H9 (cell line): ENCODE data around the gene TMEM185B. TPM values are rescaled to one million over a fixed set of nuclear protein-coding genes. Genes with fewer than 3 reads are reported as not detected.

Experiments used
- DNase-seq: peaks from one replicate; pipeline ENCODE4 v3.0.0-alpha.2; 2017
- H2AFZ ChIP-seq: one replicate; pipeline ENCODE4 v1.6.1; 2013; ENCODE audit warnings: mild to moderate bottlenecking, low read length, control low read depth, moderate library complexity
- H2AK5ac ChIP-seq: 2 replicates; pipeline ENCODE4 v1.6.1; 2013; ENCODE audit warnings: low read length, control low read depth, mixed read lengths; ENCODE audit not compliant: insufficient read length
- H2BK120ac ChIP-seq: one replicate; pipeline ENCODE4 v1.6.1; 2013; ENCODE audit warnings: low read depth, mild to moderate bottlenecking, low read length, control low read depth, inconsistent platforms; ENCODE audit not compliant: poor library complexity, severe bottlenecking
- H2BK12ac ChIP-seq: 2 replicates; pipeline ENCODE4 v1.6.1; 2013; ENCODE audit warnings: low read length, control low read depth, mixed read lengths, low read depth; ENCODE audit not compliant: insufficient read length
- H2BK15ac ChIP-seq: 2 replicates; pipeline ENCODE4 v1.6.1; 2013; ENCODE audit warnings: low read depth, low read length, control low read depth
- H2BK20ac ChIP-seq: one replicate; pipeline ENCODE4 v1.6.1; 2013; ENCODE audit warnings: low read depth, mild to moderate bottlenecking, low read length, control low read depth, inconsistent platforms; ENCODE audit not compliant: poor library complexity, severe bottlenecking
- H2BK5ac ChIP-seq: 2 replicates; pipeline ENCODE4 v1.6.1; 2013; ENCODE audit warnings: low read length, control low read depth, mixed read lengths; ENCODE audit not compliant: insufficient read length
- H3K14ac ChIP-seq: 2 replicates; pipeline ENCODE4 v1.6.1; 2013; ENCODE audit warnings: low read length, control low read depth; ENCODE audit not compliant: insufficient read depth
- H3K18ac ChIP-seq: 2 replicates; pipeline ENCODE4 v1.6.1; 2013; ENCODE audit warnings: low read depth, mild to moderate bottlenecking, mixed read lengths, low read length, control low read depth; ENCODE audit not compliant: insufficient read length
- H3K23ac ChIP-seq: 2 replicates; pipeline ENCODE4 v1.6.1; 2013; ENCODE audit warnings: low read length, control low read depth, mixed read lengths, low read depth; ENCODE audit not compliant: insufficient read length
- H3K23me2 ChIP-seq: 2 replicates; pipeline ENCODE4 v1.6.1; 2013; ENCODE audit warnings: low read depth, mild to moderate bottlenecking, mixed read lengths, low read length, control low read depth; ENCODE audit not compliant: insufficient read length, poor library complexity, severe bottlenecking
- H3K27ac ChIP-seq: 2 replicates; pipeline ENCODE4 v1.5.1; 2013; ENCODE audit warnings: low read length, control low read depth, mixed read lengths, low read depth; ENCODE audit not compliant: insufficient read length
- H3K27me3 ChIP-seq: 2 replicates; pipeline ENCODE4 v1.6.1; 2013; ENCODE audit warnings: low read length, control low read depth, inconsistent platforms; ENCODE audit not compliant: insufficient read depth
- H3K4ac ChIP-seq: 2 replicates; pipeline ENCODE4 v1.6.1; 2013; ENCODE audit warnings: low read depth, mild to moderate bottlenecking, control low read depth, inconsistent platforms, low read length, moderate library complexity
- H3K4me1 ChIP-seq: 2 replicates; pipeline ENCODE4 v1.6.1; 2013; ENCODE audit warnings: low read length, control low read depth, inconsistent platforms; ENCODE audit not compliant: insufficient read depth
- H3K4me2 ChIP-seq: 2 replicates; pipeline ENCODE4 v1.6.1; 2013; ENCODE audit warnings: low read length, control low read depth, mixed read lengths; ENCODE audit not compliant: insufficient read length, insufficient read depth
- H3K56ac ChIP-seq: 2 replicates; pipeline ENCODE4 v1.6.1; 2013; ENCODE audit warnings: low read depth, mild to moderate bottlenecking, mixed read lengths, low read length, control low read depth; ENCODE audit not compliant: insufficient read length
- H3K79me1 ChIP-seq: 2 replicates; pipeline ENCODE4 v1.6.1; 2013; ENCODE audit warnings: low read depth, mild to moderate bottlenecking, moderate library complexity, low read length, control low read depth, inconsistent platforms; ENCODE audit not compliant: insufficient read depth, poor library complexity, severe bottlenecking
- H3K79me2 ChIP-seq: 2 replicates; pipeline ENCODE4 v1.6.1; 2013; ENCODE audit warnings: low read length, control low read depth, inconsistent platforms; ENCODE audit not compliant: insufficient read depth
- H3K9ac ChIP-seq: 2 replicates; pipeline ENCODE4 v1.6.1; 2013; ENCODE audit warnings: low read length, control low read depth, mixed read lengths; ENCODE audit not compliant: insufficient read length; ENCODE audit errors: extremely low read depth
- H3K9me3 ChIP-seq: one replicate; pipeline ENCODE4 v1.6.1; 2013; ENCODE audit warnings: low read depth, low read length, inconsistent platforms; ENCODE audit not compliant: control insufficient read depth
- H3T11ph ChIP-seq: one replicate; pipeline ENCODE4 v1.6.1; 2013; ENCODE audit warnings: mild to moderate bottlenecking, low read length, control low read depth, inconsistent platforms
- H4K20me1 ChIP-seq: one replicate; pipeline ENCODE4 v1.6.1; 2013; ENCODE audit not compliant: control insufficient read depth, insufficient read length, insufficient read depth
- H4K5ac ChIP-seq: 2 replicates; pipeline ENCODE4 v1.6.1; 2013; ENCODE audit warnings: low read depth, mild to moderate bottlenecking, mixed read lengths, low read length, control low read depth; ENCODE audit not compliant: insufficient read length
- H4K8ac ChIP-seq: replicated peaks from 2 replicates; pipeline ENCODE4 v1.6.1; 2013; ENCODE audit warnings: low read length, control low read depth, mixed read lengths, low read depth; ENCODE audit not compliant: insufficient read length
- H4K91ac ChIP-seq: 2 replicates; pipeline ENCODE4 v1.6.1; 2013; ENCODE audit warnings: low read depth, mild to moderate bottlenecking, moderate library complexity, mixed read lengths, low read length, control low read depth; ENCODE audit not compliant: insufficient read length
- H3K27ac Mint-ChIP-seq, 3 experiments: 2 replicates in 2 of 3; 3 replicates in 1 of 3; pipeline ENCODE4 v1.8.0; 2020 to 2021; ENCODE audit warnings: mixed read lengths in 3 of 3, mild to moderate bottlenecking in 1 of 3, moderate library complexity in 1 of 3
- H3K27me3 Mint-ChIP-seq: 2 replicates; pipeline ENCODE4 v1.8.0; 2021; ENCODE audit warnings: low read depth, mild to moderate bottlenecking, moderate library complexity, mixed read lengths
- H3K36me3 Mint-ChIP-seq, 3 experiments: 2 replicates in 2 of 3; 3 replicates in 1 of 3; pipeline ENCODE4 v1.8.0; 2020 to 2021; ENCODE audit warnings: low read depth in 3 of 3, mixed read lengths in 3 of 3; ENCODE audit not compliant: insufficient read depth in 1 of 3
- H3K4me1 Mint-ChIP-seq, 2 experiments: 2 replicates each; pipeline ENCODE4 v1.8.0; 2020; ENCODE audit warnings: mixed read lengths in 2 of 2
- H3K4me3 Mint-ChIP-seq, 2 experiments: 2 replicates in 1 of 2; 3 replicates in 1 of 2; pipeline ENCODE4 v1.8.0; 2020 to 2021; ENCODE audit warnings: mild to moderate bottlenecking in 2 of 2, mixed read lengths in 2 of 2, moderate library complexity in 1 of 2
- H3K9me3 Mint-ChIP-seq, 2 experiments: 2 replicates in 1 of 2; 3 replicates in 1 of 2; pipeline ENCODE4 v1.8.0; 2020; ENCODE audit warnings: mild to moderate bottlenecking in 2 of 2, mixed read lengths in 2 of 2, moderate library complexity in 1 of 2
- WGBS: extraction: QIAGEN DNeasy Blood & Tissue Kit; methylation state at CpG from one replicate; pipeline ENCODE4 v1.1.7; 2013; ENCODE audit warnings: missing lambda C conversion rate, low lambda C conversion rate, mixed read lengths; ENCODE audit not compliant: insufficient read length; ENCODE audit errors: extremely low coverage; 5-methylcytosine and 5-hydroxymethylcytosine counted together
- total RNA-seq: library from RNA; stranded (reverse); gene quantifications from 2 replicates; pipeline ENCODE4 v1.2.1, GENCODE V29; 2021
- TF ChIP-seq, protein P1 (sequence below): fragments of 200-600 bp; sonication (generic); conservative IDR thresholded peaks from 3 replicates; pipeline ENCODE4 v1.8.0; 2021; ENCODE audit warnings: antibody characterized with exemption, mild to moderate bottlenecking

TMEM185B gene
- total RNA-seq, 1 experiment from 2014 or later: 29.0 TPM

DNA sequence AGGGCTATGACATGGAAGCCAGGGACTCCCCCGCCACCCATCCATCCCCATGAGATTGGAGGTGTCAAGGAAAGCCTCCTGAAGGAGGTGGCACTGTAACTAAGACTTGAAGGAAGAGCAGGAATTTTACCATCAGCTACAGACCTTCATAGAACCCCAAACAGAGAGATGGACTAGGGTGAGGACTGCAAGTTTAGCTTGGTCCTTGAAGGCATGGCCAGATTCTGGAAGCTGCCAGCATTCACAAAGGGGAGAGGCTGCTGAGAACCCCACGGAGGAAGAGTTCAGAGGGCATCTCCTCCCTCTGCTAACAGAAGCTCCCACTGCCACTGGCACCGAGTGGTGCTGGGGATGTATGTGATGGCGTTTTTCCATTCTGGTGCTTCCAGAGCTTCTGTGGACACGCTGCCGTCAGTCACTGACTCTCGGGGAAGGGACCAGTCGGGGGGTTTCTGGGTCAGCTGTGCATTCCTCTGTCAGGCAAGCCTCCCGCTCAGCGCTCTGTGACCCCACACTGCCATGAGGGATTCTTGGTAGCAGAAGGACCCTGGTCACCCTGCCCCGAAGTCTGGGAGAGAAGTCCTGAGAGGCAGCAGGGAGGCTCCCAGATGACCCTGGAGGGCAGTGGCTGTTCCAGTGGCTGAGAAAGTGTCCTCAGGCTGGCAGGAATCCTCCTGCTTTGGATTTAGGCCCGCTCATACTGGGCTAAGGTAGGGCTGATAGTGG is 18.1 kb downstream of the TMEM185B start:
- Histone ChIP-seq H3K9me3 (no peaks in the 10 kb centered on the region), H3K27ac (no peak overlapping the region), H3K79me1 (no peaks in the 10 kb centered on the region), H2AK5ac (no peak overlapping the region), H2BK120ac (no peak overlapping the region), H2AFZ (no peak overlapping the region), H3K23me2 (no peaks in the 10 kb centered on the region), H3K4me1 (peaks cover 3% of the 10 kb centered on the region; the same call in 1 of the 2 replicates), H3K79me2 (no peaks in the 10 kb centered on the region), H2BK5ac (no peak overlapping the region), H3K23ac (no peak overlapping the region), H3K18ac (no peak overlapping the region), H2BK12ac (no peak overlapping the region), H3K14ac (no peak overlapping the region), H3K9ac (no peak overlapping the region), H2BK15ac (no peak overlapping the region), H2BK20ac (no peak overlapping the region), H3K56ac (no peak overlapping the region), H3K4ac (no peak overlapping the region), H3K27me3 (no peaks in the 10 kb centered on the region), H4K91ac (no peak overlapping the region), H4K20me1 (no peaks in the 10 kb centered on the region), H3T11ph (no peak overlapping the region), H4K5ac (no peak overlapping the region), H4K8ac (no peak overlapping the region), H3K4me2 (no peak overlapping the region)
- Mint-ChIP-seq H3K9me3 (no peaks in the 10 kb centered on the region), H3K36me3 (no peaks in the 10 kb centered on the region), H3K4me1 (peaks cover 4 to 8% of the 10 kb centered on the region in 2 experiments; a peak in 3 of 4 replicates), H3K4me3 (no peak overlapping the region), H3K27me3 (no peaks in the 10 kb centered on the region), H3K27ac (no peak overlapping the region)
- WGBS: no CpG with 5 or more reads among the region's 12 CpGs
- no peak for DNase-seq
- TF ChIP-seq, protein P1, sequence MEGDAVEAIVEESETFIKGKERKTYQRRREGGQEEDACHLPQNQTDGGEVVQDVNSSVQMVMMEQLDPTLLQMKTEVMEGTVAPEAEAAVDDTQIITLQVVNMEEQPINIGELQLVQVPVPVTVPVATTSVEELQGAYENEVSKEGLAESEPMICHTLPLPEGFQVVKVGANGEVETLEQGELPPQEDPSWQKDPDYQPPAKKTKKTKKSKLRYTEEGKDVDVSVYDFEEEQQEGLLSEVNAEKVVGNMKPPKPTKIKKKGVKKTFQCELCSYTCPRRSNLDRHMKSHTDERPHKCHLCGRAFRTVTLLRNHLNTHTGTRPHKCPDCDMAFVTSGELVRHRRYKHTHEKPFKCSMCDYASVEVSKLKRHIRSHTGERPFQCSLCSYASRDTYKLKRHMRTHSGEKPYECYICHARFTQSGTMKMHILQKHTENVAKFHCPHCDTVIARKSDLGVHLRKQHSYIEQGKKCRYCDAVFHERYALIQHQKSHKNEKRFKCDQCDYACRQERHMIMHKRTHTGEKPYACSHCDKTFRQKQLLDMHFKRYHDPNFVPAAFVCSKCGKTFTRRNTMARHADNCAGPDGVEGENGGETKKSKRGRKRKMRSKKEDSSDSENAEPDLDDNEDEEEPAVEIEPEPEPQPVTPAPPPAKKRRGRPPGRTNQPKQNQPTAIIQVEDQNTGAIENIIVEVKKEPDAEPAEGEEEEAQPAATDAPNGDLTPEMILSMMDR: no peak
